IgD-negative memory B cell (primary cell): ENCODE results near the gene EIPR1. TPM values are rescaled to one million over a fixed set of nuclear protein-coding genes. Genes with fewer than 3 reads are reported as not detected.

Source experiments
- H3K27ac Mint-ChIP-seq, 3 donors: one replicate each; pipeline ENCODE4 v1.8.0; 2020 to 2022; ENCODE audit warnings: mild to moderate bottlenecking in 3 of 3, mixed read lengths in 3 of 3, moderate library complexity in 1 of 3
- H3K27me3 Mint-ChIP-seq: one replicate; pipeline ENCODE4 v1.8.0; 2021; ENCODE audit warnings: mixed read lengths
- H3K36me3 Mint-ChIP-seq: one replicate; pipeline ENCODE4 v1.8.0; 2020; ENCODE audit warnings: mild to moderate bottlenecking, mixed read lengths
- H3K4me1 Mint-ChIP-seq, 3 donors: one replicate each; pipeline ENCODE4 v1.8.0; 2020 to 2022; ENCODE audit warnings: mixed read lengths in 3 of 3, mild to moderate bottlenecking in 1 of 3
- H3K4me3 Mint-ChIP-seq, 4 donors: one replicate each; pipeline ENCODE4 v1.8.0; 2020 to 2022; ENCODE audit warnings: mild to moderate bottlenecking in 4 of 4, mixed read lengths in 4 of 4, moderate library complexity in 3 of 4
- H3K9me3 Mint-ChIP-seq, 3 donors: one replicate each; pipeline ENCODE4 v1.8.0; 2020 to 2021; ENCODE audit warnings: mixed read lengths in 3 of 3, mild to moderate bottlenecking in 1 of 3
- polyA plus RNA-seq: library from polyadenylated mRNA; unstranded; fragments of 300-500 nt; fragmentation: Illumina TruSeq; gene quantifications from one replicate; pipeline ENCODE4 v1.2.3, GENCODE V29; 2021

EIPR1 gene
- polyA plus RNA-seq, 1 donor from 2014 or later, result 41.5 TPM

- H3K27me3 Mint-ChIP-seq, result no peaks in the 10 kb centered on the region
- peaks cover 0 to 7% (median 1%) of the 10 kb centered on the region in 3 donors for H3K4me1 Mint-ChIP-seq
- peaks cover 13% of the 10 kb centered on the region for H3K36me3 Mint-ChIP-seq
- H3K9me3 Mint-ChIP-seq, result no peaks in the 10 kb centered on the region
- H3K27ac Mint-ChIP-seq, result no peak overlapping the region
- no peak overlapping the region for H3K4me3 Mint-ChIP-seq
These were observed 60.3 kb downstream of the EIPR1 start for GRCh38 chr2:3317277-3317685.

GRCh38 chr2:3316456-3317276, 61.0 kb downstream of the EIPR1 start:
- Mint-ChIP-seq H3K9me3 (no peaks in the 10 kb centered on the region), H3K27ac (no peak overlapping the region), H3K4me1 (peaks cover 0 to 7% (median 1%) of the 10 kb centered on the region in 3 donors), H3K36me3 (peaks cover 11% of the 10 kb centered on the region), H3K27me3 (no peaks in the 10 kb centered on the region), H3K4me3 (no peak overlapping the region)

- Mint-ChIP-seq H3K27me3 (no peaks in the 10 kb centered on the region), H3K27ac (no peak overlapping the region), H3K4me1 (peaks cover 0 to 4% (median 1%) of the 10 kb centered on the region in 3 donors), H3K4me3 (no peak overlapping the region), H3K36me3 (peaks cover 9% of the 10 kb centered on the region), H3K9me3 (no peaks in the 10 kb centered on the region)
These were observed 63.0 kb downstream of the EIPR1 start for GRCh38 chr2:3314626-3315025.

- no peak overlapping the region for H3K4me3 Mint-ChIP-seq
- H3K36me3 Mint-ChIP-seq, result peaks cover 13% of the 10 kb centered on the region
- H3K9me3 Mint-ChIP-seq, result no peaks in the 10 kb centered on the region
- no peak overlapping the region for H3K27ac Mint-ChIP-seq
- H3K4me1 Mint-ChIP-seq, result peaks cover 1 to 6% (median 4%) of the 10 kb centered on the region in 3 donors
- no peaks in the 10 kb centered on the region for H3K27me3 Mint-ChIP-seq
These were observed 63.7 kb downstream of the EIPR1 start for GRCh38 chr2:3313781-3314375.

- peaks cover 10% of the 10 kb centered on the region for H3K36me3 Mint-ChIP-seq
- no peak overlapping the region for H3K27ac Mint-ChIP-seq
- H3K4me1 Mint-ChIP-seq, result peaks cover 1 to 11% (median 6%) of the 10 kb centered on the region in 3 donors
- no peaks in the 10 kb centered on the region for H3K9me3 Mint-ChIP-seq
- peak overlapping the region in 1 of 4 donors; percentile 9 for H3K4me3 Mint-ChIP-seq
- no peaks in the 10 kb centered on the region for H3K27me3 Mint-ChIP-seq
These were observed 64.9 kb downstream of the EIPR1 start for GRCh38 chr2:3312576-3313345.

- peaks cover 1 to 11% (median 6%) of the 10 kb centered on the region in 3 donors for H3K4me1 Mint-ChIP-seq
- no peak overlapping the region for H3K27ac Mint-ChIP-seq
- no peaks in the 10 kb centered on the region for H3K27me3 Mint-ChIP-seq
- H3K9me3 Mint-ChIP-seq, result no peaks in the 10 kb centered on the region
- peaks cover 9% of the 10 kb centered on the region for H3K36me3 Mint-ChIP-seq
- no peak overlapping the region for H3K4me3 Mint-ChIP-seq
These were observed 66.0 kb downstream of the EIPR1 start for GRCh38 chr2:3311601-3312000.

GRCh38 chr2:3309496-3310355, 67.9 kb downstream of the EIPR1 start:
- no peaks in the 10 kb centered on the region for H3K9me3 Mint-ChIP-seq
- H3K27me3 Mint-ChIP-seq, result no peaks in the 10 kb centered on the region
- peaks cover 9% of the 10 kb centered on the region for H3K36me3 Mint-ChIP-seq
- peaks cover 1 to 20% (median 9%) of the 10 kb centered on the region in 3 donors for H3K4me1 Mint-ChIP-seq
- no peak overlapping the region for H3K27ac Mint-ChIP-seq
- H3K4me3 Mint-ChIP-seq, result no peak overlapping the region

GRCh38 chr2:3307901-3308300, 69.7 kb downstream of the EIPR1 start:
- Mint-ChIP-seq H3K27ac (no peak overlapping the region), H3K27me3 (no peaks in the 10 kb centered on the region), H3K4me3 (no peak overlapping the region), H3K4me1 (peaks cover 4 to 25% (median 14%) of the 10 kb centered on the region in 3 donors), H3K36me3 (peaks cover 9% of the 10 kb centered on the region), H3K9me3 (no peaks in the 10 kb centered on the region)

GRCh38 chr2:3307236-3307635, 70.4 kb downstream of the EIPR1 start:
- Mint-ChIP-seq H3K27ac (no peak overlapping the region), H3K4me1 (peaks cover 4 to 25% (median 12%) of the 10 kb centered on the region in 3 donors), H3K4me3 (no peak overlapping the region), H3K9me3 (no peaks in the 10 kb centered on the region), H3K27me3 (no peaks in the 10 kb centered on the region), H3K36me3 (peaks cover 11% of the 10 kb centered on the region)

- no peaks in the 10 kb centered on the region for H3K27me3 Mint-ChIP-seq
- H3K36me3 Mint-ChIP-seq, result peaks cover 11% of the 10 kb centered on the region
- H3K4me3 Mint-ChIP-seq, result no peak overlapping the region
- H3K27ac Mint-ChIP-seq, result no peak overlapping the region
- peaks cover 4 to 25% (median 12%) of the 10 kb centered on the region in 3 donors for H3K4me1 Mint-ChIP-seq
- no peaks in the 10 kb centered on the region for H3K9me3 Mint-ChIP-seq
These were observed 71.7 kb downstream of the EIPR1 start for GRCh38 chr2:3305952-3306351.

GRCh38 chr2:3305431-3305830, 72.2 kb downstream of the EIPR1 start:
- peaks cover 4 to 25% (median 12%) of the 10 kb centered on the region in 3 donors for H3K4me1 Mint-ChIP-seq
- H3K9me3 Mint-ChIP-seq, result no peaks in the 10 kb centered on the region
- H3K36me3 Mint-ChIP-seq, result peaks cover 11% of the 10 kb centered on the region
- H3K27ac Mint-ChIP-seq, result no peak overlapping the region
- no peaks in the 10 kb centered on the region for H3K27me3 Mint-ChIP-seq
- H3K4me3 Mint-ChIP-seq, result no peak overlapping the region

GRCh38 chr2:3303583-3304406, 73.8 kb downstream of the EIPR1 start:
- no peaks in the 10 kb centered on the region for H3K9me3 Mint-ChIP-seq
- H3K27me3 Mint-ChIP-seq, result no peaks in the 10 kb centered on the region
- peak overlapping the region in 2 of 3 donors; percentile 63 to 93 for H3K27ac Mint-ChIP-seq
- H3K36me3 Mint-ChIP-seq, result peaks cover 9% of the 10 kb centered on the region
- peaks cover 4 to 21% (median 11%) of the 10 kb centered on the region in 3 donors for H3K4me1 Mint-ChIP-seq
- H3K4me3 Mint-ChIP-seq, result peak overlapping the region in 2 of 4 donors; percentile 74 to 82

- no peaks in the 10 kb centered on the region for H3K9me3 Mint-ChIP-seq
- H3K4me3 Mint-ChIP-seq, result peak overlapping the region in 2 of 4 donors; percentile 52 to 82
- no peaks in the 10 kb centered on the region for H3K27me3 Mint-ChIP-seq
- H3K36me3 Mint-ChIP-seq, result peaks cover 10% of the 10 kb centered on the region
- H3K27ac Mint-ChIP-seq, result peak overlapping the region in 1 of 3 donors; percentile 47
- H3K4me1 Mint-ChIP-seq, result peaks cover 4 to 22% (median 11%) of the 10 kb centered on the region in 3 donors
These were observed 74.7 kb downstream of the EIPR1 start for GRCh38 chr2:3302751-3303582.
